ENCODE results near the gene KIAA1958. TPM values are rescaled to one million over a fixed set of nuclear protein-coding genes. Genes with fewer than 3 reads are reported as not detected.

Gene KIAA1958
- total and polyA plus RNA-seq, 2 of the 8 experiments (the other 6 are each of a cell fraction or from before 2014, with no cell fraction given) = 11.4 to 43.8 TPM

DNA sequence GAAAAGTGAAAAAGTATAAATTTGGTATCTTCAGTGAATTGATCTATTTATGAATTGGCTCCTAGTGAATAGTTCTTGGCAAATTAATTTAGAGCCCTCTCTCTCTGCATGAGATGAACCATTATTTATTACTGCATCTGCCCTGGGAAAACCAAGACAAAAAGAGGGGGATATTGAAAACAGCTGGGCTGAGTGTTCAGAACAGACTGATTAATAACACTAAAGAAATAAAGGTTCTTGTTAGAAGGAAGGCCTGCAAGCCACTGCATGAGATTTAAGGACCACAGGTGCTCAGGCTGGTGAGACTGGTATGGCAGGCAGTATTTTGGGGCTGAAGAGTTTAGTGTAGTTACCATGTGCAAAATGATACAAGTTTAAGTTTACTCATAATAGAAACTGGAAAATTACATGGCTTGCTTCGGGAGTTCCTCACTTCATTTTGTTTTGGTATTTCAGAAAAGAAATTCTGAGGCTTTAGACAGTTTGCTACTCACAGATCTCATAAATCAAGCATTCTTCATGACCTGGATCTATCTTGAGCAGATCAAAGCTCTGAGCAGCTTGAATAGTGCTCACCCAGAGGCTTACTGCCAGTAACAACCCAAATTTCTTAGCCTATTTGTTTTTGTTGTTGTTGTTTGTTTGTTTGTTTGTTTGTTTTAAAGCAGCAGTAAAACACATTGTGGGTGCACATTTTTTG lies 56.1 kb downstream of the KIAA1958 start:
- Histone ChIP-seq H2BK15ac (ENCODE audit: low read length) (no peak overlapping the region), H4K5ac (ENCODE audit: insufficient read length, low read depth, low read length) (no peak overlapping the region), H2AFZ (ENCODE audit: low read length) (no peak overlapping the region), H3K4ac (replicated peaks; ENCODE audit: insufficient read length, low read depth, low read length) (no peak overlapping the region), H3K9me3 (ENCODE audit: insufficient read depth in 2 of 2, low read depth in 1 of 2, low read length in 1 of 2) (peaks cover 0 to 5% of the 10 kb centered on the region in 2 experiments; a peak in 2 of 4 replicates), H3K4me3 (ENCODE audit: extremely low read depth in 1 of 4, insufficient read depth in 2 of 4, low read depth in 3 of 4, low read length in 4 of 4) (no peak overlapping the region), H3K18ac (ENCODE audit: extremely low read depth, low read length) (no peak overlapping the region), H3K23ac (ENCODE audit: insufficient read length) (no peak overlapping the region), H3K4me1 (replicated peaks in 1 of 4; ENCODE audit: control insufficient read depth in 3 of 4, insufficient read depth in 4 of 4, low read length in 3 of 4) (peaks cover 0 to 4% (median 0%) of the 10 kb centered on the region in 4 experiments; a peak in 2 of 7 replicates), H3K27me3 (replicated peaks in 1 of 4; ENCODE audit: control insufficient read depth in 3 of 4, extremely low read depth in 1 of 4, insufficient read depth in 3 of 4, low read length in 3 of 4) (no peaks in the 10 kb centered on the region), H3K9ac (replicated peaks in 1 of 4; ENCODE audit: extremely low read depth in 1 of 4, low read depth in 3 of 4, low read length in 3 of 4) (no peak overlapping the region), H3K36me3 (ENCODE audit: control insufficient read depth in 2 of 4, insufficient read depth in 4 of 4, low read length in 3 of 4) (no peaks in the 10 kb centered on the region), H3K79me2 (ENCODE audit: control insufficient read depth in 1 of 2, insufficient read depth in 2 of 2, low read length in 2 of 2) (peaks cover 0 to 81% of the 10 kb centered on the region in 2 experiments; a peak in 2 of 4 replicates), H4K91ac (replicated peaks; ENCODE audit: insufficient read length, low read length) (no peak overlapping the region), H3K23me2 (ENCODE audit: low read depth, low read length) (no peaks in the 10 kb centered on the region), H2BK5ac (ENCODE audit: low read depth, low read length) (no peak overlapping the region), H3K4me2 (ENCODE audit: insufficient read depth in 1 of 2, low read depth in 2 of 2, low read length in 2 of 2) (no peak overlapping the region), H3K27ac (ENCODE audit: low read depth, low read length) (no peak overlapping the region), H3K79me1 (ENCODE audit: low read depth, low read length) (no peaks in the 10 kb centered on the region), H3K14ac (ENCODE audit: insufficient read length) (no peak overlapping the region), H3K56ac (replicated peaks; ENCODE audit: insufficient read length, low read depth, low read length) (no peak overlapping the region), H2BK120ac (replicated peaks; ENCODE audit: low read depth, low read length) (no peak overlapping the region), H4K8ac (ENCODE audit: extremely low read depth, insufficient read depth, low read length) (no peak overlapping the region), H2BK20ac (ENCODE audit: low read length) (no peak overlapping the region), H4K20me1 (replicated peaks in 1 of 2; ENCODE audit: control insufficient read depth in 1 of 2, insufficient read depth in 2 of 2, low read length in 2 of 2) (no peaks in the 10 kb centered on the region), H2BK12ac (ENCODE audit: low read depth, low read length) (no peak overlapping the region), H2AK5ac (ENCODE audit: low read depth, low read length) (no peak overlapping the region)
- 94% methylated on average over 1 of the region's 1 CpG; no CpG with 5 or more reads in 1 of the 2 experiments for WGBS, 2 experiments (ENCODE audit: extremely low coverage in 1 of 2, insufficient coverage in 1 of 2, insufficient read length in 1 of 2, insufficient replicate concordance in 2 of 2, low coverage in 1 of 2, low lambda C conversion rate in 2 of 2, missing lambda C conversion rate in 1 of 2)
- TF ChIP-seq ASH2L (IDR thresholded peaks at IDR 0.05; ENCODE audit: low read length) (no peak), GTF2F1 (IDR thresholded peaks at IDR 0.05; ENCODE audit: borderline replicate concordance, low read depth, low read length) (no peak), JUN (IDR thresholded peaks at IDR 0.05; ENCODE audit: low read depth, low read length) (no peak), SP4 (IDR thresholded peaks at IDR 0.05; ENCODE audit: low read length) (no peak)
- DNase-seq (ENCODE audit: low read depth in 1 of 2, low spot score in 2 of 2) (no peak), FAIRE-seq (no peak)
- POLR2A ChIA-PET (ENCODE audit: partially characterized antibody) = no interaction called here
- CTCF ChIA-PET (ENCODE audit: partially characterized antibody) = interaction anchor here (0.6 to 1.1 kb wide), 2 partner anchors 12 to 110 kb away, joined by 3 to 4 read pairs; no protein-coding TSS in a partner anchor

All from H1 (cell line).